Renal cortex interstitium (tissue), 11 donors: ENCODE data around the gene RARB. TPM values are rescaled to one million over a fixed set of nuclear protein-coding genes. Genes with fewer than 3 reads are reported as not detected.

Experiments
- DNase-seq, 11 donors: peaks; one replicate each; pipeline ENCODE4 v3.0.0-alpha.2; 2013; ENCODE audit warnings: low read depth in 9 of 11, low spot score in 4 of 11; ENCODE audit errors: extremely low read depth in 1 of 11
- polyA plus RNA-seq, 3 donors: library from polyadenylated mRNA; unstranded; fragments of 120-200 nt; gene quantifications; one replicate each; pipeline ENCODE4 v1.2.1, GENCODE V29; 2013; ENCODE audit not compliant: insufficient read length in 3 of 3

The RARB gene
- polyA plus RNA-seq, 3 donors, result 47.9 to 56.0 (median 48.3) TPM

DNA sequence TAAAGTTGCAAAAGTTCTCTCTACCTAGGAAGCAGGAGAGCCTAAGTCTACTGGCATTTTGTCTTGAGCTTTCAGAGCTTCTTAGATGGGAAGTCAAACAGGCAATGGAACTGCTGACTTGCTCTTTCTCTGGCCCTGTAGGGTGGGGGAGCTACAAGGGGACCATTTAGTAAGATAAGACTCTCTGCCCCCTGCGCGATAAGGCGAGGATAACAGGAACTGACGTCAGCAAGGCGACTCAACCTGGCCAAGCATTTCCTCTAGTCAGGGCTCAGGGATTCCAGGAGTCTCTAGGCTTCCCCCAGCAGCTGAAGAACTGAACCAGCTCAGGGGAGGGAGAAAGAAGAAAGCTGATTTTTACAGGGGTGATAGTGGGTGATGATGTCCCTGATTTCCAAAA, 5.8 kb downstream of the RARB start:
- DNase-seq, result no peak

DNA sequence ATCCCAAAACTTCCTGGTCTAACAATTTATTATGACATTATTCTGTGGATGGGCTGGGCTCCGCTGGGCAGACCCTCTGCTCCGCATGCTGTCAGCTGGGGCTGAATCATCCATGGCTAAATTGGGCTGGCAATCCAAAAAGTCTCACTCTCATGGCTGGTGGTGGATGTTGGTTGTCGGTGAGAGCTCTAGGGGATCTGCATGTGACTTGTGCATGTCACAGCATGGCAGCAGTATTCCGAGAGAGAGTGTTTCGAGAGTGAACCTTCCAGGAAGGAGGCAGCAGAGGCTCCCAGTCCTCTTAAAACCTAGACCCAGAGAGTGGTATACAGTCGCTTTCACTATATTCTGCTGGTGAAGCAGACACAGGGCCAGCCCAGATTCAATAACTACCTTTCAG, 9.9 kb downstream of the RARB start:
- DNase-seq, result no peak

DNA sequence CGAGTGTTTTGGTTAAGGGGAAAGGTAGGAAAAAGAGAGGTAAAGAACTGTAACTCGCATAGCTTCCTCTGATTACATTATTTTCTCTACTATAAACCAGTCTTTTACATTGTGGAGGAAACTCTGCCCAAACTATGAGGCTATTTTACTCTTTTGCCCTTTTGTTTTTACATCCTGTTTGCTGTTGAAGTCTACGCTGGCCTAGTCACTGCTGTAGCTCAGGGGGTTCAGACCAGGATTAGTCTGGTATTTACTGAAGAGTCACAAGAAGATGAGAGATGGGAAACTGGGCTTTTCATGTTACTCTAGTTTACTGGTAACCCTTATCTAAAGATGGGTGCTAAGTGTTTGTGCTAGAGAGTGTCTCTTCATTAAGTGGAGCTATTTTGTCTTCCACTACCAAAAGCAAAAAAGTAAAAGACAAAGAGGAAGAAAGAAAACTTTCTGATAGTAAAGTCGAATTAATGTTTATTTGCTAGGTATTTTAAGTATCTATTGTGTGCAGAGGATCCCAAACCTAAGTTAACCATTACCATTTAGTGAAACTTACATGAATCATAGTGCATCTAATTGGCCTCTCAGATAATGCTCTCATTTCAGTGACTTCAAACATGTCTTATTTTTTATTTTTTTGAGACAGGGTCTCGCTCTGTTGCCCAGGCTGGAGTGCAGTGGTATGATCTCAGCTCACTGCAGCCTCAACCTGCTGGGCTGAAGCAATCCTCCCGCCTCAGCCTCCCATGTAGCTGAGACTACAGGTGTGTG, 10.9 kb downstream of the RARB start:
- DNase-seq, result no peak

DNA sequence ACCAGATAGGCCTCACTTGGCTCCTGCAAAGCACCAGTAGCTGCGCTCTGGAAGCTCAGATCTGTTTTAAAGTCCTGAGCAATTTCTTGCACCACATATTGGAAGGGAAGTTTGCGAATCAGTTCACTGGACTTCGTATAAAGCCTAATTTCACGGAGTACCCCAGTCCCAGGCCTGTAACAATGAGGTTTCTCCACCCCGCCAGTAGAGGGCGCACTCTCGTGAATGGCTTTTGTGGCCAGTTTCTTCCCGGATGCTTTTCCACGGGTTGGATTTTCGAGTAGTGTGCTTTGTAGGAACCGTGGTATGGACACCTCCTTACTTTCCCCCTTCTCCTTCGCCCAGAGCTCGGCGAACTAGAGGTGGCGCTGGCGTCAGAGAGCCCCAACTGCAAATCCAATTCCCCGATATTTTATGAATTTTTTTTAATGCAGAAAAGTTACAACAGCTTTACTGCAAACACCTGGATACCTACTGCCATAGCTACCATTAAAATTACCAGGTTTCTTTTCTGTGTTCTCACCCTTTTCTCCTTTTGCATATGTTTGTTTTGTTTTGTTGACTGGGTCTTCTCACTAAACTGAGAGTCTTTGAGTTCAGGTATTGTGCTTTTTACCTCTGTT, 13.3 kb downstream of the RARB start:
- no peak for DNase-seq

DNA sequence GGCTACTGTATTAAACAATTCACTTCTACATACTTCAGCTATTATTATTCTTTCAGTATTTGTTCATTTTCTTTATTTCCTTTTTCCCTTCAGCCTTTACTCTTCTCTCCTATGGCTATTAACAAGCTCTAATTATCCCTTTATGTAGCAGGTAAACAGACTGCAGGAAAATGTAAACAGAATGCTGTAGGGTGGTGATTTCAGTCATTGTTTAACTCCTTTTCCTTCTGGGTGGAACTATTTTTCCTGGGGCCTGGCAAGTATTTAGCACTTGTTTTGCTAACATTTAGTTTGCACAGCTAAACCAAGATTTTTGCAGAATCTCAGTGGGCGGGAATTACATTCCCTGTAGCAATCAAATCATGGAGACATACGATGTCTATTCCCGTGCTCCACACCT, 14.4 kb downstream of the RARB start:
- DNase-seq, result no peak

DNA sequence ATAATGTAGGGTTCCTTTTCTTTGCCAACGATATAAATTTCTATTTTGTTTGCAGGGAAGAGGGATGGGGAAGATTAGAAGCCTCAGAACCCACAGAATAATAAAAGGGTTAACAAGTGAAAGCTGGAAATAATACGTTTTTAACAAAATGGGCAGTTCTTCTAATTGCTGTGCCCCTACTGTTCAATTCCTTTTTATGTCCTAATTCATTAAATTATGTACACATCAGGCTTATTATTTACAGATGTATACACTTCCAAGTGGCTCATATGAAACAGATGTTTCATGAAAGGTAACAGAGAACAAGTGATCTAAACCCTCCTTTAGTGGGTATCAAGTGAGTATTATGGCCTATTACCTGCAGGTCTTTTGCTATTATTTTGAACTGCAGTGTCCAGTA, 16.2 kb downstream of the RARB start:
- no peak for DNase-seq

DNA sequence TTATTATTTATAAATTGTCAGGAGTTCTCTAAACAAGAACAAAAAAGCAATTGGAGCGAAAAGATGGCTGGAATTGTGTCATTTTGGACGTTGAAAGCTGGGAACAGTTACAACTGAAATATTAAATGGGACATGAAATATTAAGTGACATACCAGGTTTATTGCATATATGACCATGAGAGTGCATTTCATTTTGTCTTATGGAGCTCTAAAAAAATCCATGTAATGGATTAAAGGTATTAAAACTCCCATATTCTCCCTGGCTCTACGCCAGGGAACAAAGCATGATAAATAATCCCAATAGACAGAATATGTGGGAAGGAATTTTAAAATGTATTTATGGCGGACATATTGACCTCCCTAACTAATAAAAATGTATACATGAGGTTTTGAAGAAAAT, 17.7 kb downstream of the RARB start:
- DNase-seq, result no peak

DNA sequence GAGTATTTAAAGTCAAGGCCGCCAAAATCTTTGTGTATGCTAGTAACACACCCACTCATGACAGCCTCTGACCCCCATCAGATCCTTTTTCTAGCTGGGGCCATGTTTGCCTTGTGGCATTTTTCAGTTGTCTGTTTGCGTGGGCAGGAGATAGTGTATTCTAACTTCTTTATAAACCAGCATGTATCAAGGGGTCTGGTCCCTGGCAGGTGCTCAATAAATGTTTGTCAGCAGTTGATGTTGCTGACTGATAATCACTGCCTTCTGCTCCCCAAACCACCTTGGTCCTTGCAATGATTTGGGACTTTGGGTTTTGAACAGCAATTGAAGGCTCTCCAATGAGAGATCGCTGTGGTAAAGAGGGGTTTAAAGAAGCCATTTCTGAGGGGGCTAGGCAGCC, 19.2 kb downstream of the RARB start:
- no peak for DNase-seq

DNA sequence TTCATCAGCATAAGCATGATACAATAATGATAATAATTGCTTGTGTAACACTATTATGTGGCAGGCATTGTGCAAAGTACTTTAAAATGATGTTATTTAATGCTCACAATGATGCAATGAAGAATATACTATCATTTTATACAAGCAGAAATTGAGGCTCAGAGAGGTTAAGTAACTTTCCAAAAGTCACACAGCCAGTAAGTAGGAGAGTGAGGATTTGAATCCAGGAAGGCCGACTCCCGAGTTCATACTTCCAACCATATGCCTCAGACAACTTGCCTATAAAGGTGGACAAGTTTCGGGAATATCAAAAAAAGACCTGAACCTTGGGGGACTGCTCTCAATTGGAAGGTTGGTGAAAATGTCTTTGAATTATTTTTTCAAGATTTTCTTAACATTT, 19.9 kb downstream of the RARB start:
- DNase-seq, result no peak

DNA sequence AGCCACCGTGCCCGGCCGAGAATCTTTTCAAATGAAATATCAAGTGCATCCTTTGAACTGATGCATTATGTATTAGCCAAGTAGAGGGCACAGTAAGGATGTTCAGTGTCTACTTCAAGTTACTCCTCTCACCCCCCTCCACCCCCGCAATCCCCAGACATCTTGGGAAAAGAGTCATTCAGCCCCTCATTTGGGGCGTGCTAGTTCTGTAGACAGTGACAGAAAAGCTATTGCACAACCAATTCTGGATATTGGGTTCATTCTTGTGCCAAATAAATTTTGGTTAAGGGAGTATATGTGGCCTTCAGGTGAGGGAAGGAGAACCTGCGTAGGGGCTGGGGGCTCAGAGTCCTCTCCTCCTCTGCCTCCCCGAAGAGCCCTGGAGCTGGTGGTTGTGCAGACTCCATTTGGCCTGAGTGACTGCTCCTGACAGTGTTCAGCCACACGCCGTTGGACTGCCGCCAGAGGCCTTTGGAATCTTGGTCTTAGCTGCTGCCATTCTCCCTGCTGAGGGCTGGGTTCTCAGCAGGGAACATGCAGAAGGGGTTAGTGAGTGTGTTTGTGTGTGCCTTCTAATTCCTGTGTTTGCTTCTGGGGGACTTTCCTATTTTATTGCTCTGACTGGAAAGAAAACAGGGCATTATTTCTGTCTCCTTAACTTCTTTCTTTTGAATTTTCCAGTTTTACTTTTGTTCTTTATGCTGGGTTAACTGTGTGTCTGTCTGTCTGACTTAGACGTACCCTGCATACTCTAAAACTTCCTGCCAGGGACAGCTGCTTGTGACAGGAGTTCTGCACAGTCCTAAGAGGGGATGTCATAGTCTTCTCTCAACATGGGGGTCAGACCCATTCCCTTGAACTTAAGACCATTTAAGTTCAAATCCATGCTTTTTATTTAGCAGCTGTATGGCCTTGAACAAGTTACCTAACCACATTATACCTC, 21.0 kb downstream of the RARB start:
- DNase-seq, result no peak

DNA sequence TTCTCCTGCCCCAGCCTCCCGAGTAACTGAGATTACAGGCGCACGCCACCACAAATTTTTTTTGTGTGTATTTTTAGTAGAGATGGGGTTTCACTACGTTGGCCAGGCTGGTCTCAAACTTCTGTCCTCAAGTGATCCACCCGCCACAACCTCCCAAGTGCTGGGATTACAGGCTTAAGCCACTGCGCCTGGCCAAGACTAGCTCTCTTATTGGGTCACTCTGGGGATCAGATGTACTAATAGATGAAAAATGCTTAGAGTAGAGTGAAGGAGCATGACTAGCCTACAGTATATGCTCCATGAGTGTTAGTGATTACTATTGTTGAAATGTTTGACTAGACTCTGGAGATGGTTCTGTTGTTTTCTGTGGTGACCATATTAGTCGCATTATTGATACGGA, 21.8 kb downstream of the RARB start:
- DNase-seq, result no peak

DNA sequence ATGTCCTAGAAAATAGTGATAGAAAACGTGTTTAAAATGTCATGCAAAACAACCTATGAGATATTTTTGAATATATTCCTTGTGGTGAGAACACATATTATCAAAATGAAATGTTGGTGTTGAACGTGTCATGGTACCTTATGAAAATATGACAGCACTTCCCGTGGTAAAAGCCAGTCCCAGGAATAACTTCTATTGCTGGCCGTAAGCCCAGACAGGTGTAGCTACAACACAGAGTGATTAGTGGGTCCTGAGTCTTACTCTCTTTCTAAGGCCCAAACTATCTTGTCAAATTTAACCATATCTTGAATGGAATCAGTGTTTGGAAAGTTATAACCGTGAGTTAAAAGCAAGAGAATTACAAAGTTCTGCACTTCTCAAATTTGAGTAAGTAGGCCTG, 24.1 kb downstream of the RARB start:
- no peak for DNase-seq

DNA sequence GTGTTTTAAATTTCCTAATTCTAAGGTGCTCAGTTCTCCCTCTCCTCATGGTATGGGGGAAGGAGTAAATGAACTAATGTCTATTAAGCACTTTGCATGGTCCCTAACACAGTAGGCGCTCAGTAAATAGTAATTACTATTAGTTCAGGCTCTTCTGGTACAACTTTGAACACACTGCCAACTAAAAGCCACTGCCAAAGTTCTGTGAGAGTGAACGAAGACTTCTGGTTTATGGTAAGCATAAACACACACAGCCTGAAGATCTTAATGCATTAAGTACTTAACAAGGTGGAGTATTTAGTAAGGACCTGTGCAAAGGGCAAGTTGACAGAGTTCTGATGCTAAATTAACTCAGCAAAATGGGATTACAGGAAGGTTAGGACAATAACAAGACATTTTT, 24.7 kb downstream of the RARB start:
- DNase-seq, result no peak

DNA sequence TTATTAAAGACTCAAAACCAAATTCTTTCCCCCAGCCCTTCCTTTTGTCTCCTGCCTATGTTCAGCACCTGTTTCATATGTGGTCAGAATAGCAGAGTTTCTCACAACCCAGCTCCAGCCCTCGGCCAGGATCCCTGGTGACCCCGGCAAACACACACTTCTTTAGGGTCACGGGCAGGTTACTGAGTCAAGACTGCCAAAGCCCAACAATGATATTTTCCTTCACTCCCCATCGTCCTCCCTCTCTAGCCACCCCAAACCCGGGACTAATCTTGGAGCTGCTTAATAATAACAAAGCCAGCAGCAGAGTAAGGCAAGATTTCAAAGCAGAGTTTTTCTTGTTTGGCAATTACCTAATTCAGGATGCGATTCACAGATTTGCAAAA, 25.5 kb downstream of the RARB start:
- no peak for DNase-seq

DNA sequence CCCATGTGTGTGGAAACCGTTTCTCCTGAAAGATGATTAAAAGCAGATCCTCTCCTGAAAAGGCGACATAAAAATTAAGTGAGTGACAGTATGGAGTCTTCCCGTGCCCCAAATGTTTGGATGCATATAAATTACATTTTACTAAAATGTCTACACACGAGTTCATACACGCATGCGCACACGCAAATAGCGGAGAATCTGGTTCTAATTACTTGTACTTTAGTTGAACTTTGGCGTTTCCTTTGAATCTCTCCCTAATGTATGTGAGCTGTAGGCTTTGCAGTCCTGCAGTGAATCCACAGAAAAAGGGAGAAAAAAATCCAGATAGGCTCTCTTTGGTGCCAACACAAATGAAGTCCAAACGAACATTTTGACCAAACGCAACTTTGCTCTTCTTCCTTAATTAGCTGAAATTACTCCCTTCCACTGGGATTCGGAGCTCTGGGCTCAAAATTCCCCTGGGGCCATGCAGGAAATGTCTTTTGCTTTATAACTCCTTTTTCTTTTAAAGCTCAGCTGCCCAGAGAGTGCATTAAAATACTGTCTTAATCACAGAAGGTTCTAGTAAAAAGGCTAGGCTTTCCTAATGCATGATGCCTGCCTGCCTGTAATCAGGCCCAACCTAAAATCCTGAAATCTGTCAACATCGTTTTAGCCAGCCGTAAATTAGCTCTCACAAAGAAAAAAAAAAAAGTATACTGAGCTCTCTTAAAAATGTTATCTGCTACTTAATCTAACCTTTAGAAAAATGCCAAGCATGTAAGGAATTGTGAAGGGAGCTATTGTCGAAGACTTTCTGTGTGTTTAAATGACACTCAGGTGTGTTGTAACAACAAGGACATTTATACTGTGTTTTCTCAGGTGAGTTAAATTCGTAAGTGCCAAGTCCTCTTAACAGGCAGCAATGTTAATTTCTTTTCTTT, 26.2 kb downstream of the RARB start:
- DNase-seq, result peak in 1 of 11 donors; percentile 70

DNA sequence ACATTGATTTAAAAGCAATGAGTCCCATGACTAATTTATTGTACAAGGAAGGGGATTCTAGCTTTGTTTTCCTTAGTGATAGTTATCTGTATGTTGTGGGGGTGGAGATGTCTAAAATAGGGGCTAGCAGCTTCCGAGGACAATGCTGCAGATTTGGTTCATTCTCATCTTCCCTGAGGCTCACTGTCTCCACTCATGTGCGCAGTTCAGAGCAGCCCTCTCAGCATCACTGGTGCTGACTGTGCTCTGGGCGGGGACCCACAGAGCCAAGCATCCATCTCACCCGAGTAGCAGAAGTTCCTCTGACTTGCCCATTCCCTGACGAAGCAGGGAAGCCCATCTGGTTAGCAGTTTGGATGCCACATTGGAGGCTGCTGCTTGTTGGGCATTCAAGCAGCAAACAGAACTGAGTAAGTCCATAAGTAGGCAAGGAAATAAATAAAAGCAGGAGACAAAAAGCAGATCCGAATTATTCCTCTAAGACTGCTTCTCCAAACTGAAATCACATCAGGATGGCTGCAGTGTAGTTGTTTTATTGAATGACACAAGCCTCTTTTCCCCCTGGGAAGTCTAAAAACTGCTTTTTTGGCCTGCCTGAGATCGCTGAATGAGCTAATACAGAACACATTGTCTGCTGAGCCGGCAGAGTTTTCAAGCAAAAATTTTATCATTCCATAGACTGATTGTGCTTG, 27.5 kb downstream of the RARB start:
- no peak for DNase-seq

DNA sequence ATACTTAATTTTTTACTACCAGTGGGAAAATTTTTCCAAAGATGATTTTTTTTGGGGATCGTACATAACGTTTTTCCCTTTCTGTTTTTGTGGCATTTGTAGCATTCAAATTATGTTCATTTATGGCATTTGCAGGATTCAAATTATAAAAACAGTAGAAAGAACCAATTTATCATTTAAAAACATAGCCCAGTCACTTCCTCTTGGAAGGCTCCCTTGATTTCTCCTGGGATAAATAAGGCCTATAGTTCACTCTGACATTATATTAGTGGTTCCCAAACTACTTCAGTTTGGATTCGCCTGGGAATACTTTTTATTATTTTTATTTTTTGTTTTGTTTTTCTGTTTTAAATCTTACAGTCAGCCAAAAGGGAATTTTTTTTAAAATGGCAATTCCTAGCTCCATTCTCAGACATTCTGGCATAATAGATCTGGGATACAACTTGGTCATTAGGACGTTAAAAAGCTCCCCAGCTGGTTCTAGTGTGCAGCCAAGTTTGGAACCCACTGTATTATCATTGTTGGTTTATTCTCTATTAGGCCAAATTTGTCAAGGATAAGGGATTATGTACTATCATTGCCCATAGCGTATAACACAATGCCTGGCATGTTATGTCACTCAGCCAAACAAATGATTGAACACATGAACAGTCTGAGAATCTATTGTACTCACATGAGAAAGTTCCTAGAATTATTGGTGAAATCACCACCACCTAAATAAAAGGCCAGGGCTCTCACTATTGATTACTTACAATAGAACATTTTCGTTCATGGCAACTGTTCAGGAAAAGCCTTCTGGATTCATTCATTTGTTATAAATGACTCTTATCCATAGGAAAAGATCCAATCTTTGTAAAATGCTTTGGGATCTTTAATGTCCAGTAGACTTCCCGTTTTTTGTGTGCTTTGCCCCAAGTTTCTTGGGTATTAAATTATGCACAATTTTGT, 28.9 kb downstream of the RARB start:
- no peak for DNase-seq
